Pancreas (tissue), 10 donors: Measurements from ENCODE around the gene DMBX1. TPM values are rescaled to one million over a fixed set of nuclear protein-coding genes. Genes with fewer than 3 reads are reported as not detected.

Experiments
- ATAC-seq, 4 donors: fragments of 200-7000 bp; cut with Tn5 transposase; one replicate each; pipeline versions ENCODE4 v1.8.0 to v1.9.1; 2020; ENCODE audit warnings: mild to moderate bottlenecking in 4 of 4, moderate library complexity in 4 of 4
- DNase-seq, 6 donors: peaks; one replicate each; pipeline ENCODE4 v3.0.0-alpha.2; 2020
- FAIRE-seq: peaks from 2 replicates; lab custom pipeline; 2012; peaks lifted over from hg19 to GRCh38; lab: Jason Lieb, UNC
- H3K27ac ChIP-seq, 4 donors: fragments of 200-600 bp; sonication (generic); 1 replicate in 3 of 4; 2 replicates in 1 of 4; pipeline versions ENCODE4 v1.5.0 to v1.8.0; 2020
- H3K27me3 ChIP-seq, 4 donors: fragments of 200-600 bp; one replicate each; pipeline ENCODE4 v1.8.0; 2021
- H3K36me3 ChIP-seq, 3 donors: fragments of 200-600 bp; sonication (generic) in 1 of 3; one replicate each; pipeline versions ENCODE4 v1.5.0 to v1.8.0; 2020 to 2021
- H3K4me1 ChIP-seq, 3 donors: fragments of 200-600 bp; one replicate each; pipeline ENCODE4 v1.8.0; 2021
- H3K4me3 ChIP-seq, 4 donors: fragments of 200-600 bp; sonication (generic) in 2 of 4; one replicate each; pipeline versions ENCODE4 v1.5.0 to v1.8.0; 2020 to 2021
- H3K9me3 ChIP-seq, 4 donors: fragments of 200-600 bp; one replicate each; pipeline ENCODE4 v1.8.0; 2021
- WGBS, 2 donors: extraction: QIAGEN DNeasy Blood & Tissue Kit; methylation state at CpG; one replicate each; pipeline ENCODE4 v1.1.7; 2013; 5-methylcytosine and 5-hydroxymethylcytosine counted together
- intact Hi-C, 3 donors: fragments of 100-400 bp; cut with DNase I; formaldehyde crosslinking; loops; one replicate each; pipeline versions ENCODE4 v1.11.1 to v1.14.2; 2022
- polyA plus RNA-seq, 2 donors: library from polyadenylated mRNA; stranded (reverse); fragments of 200-250 nt; gene quantifications; one replicate each; pipeline ENCODE4 v1.2.3, GENCODE V29; 2013
- total RNA-seq, 6 donors: library from RNA; stranded (reverse); fragmentation: NEBNext Ultra II Directional in 4 of 6; extraction: Animal tissue kit (Norgen Biotek cat#: 25700) in 4 of 6; gene quantifications; one replicate each; pipeline versions ENCODE4 v1.2.1 to v1.2.4, GENCODE V29; 2021 to 2023
- TF ChIP-seq, protein P1 (sequence below), 4 donors: fragments of 200-600 bp; sonication (generic) in 3 of 4; IDR thresholded peaks; one replicate each; pipeline versions ENCODE4 v1.5.0 to v1.8.0; 2021; ENCODE audit warnings: antibody characterized with exemption in 4 of 4
- donor health status: healthy with polysubstance abuse.
- donor health status: DM: no; HTN: no; CAD: no; lungs with moderate emphysema.
- donor health status: DM: no; HTN: no; CAD: no.
- donor health status: control.
- donor health status: control.
- donor health status: Bipolar disorder and iron deficiency.
- donor health status: DM: yes; HTN: yes; CAD: no.
- donor health status: DM: no; HTN: no; CAD: no.
- donor health status: DM: no; HTN: no; CAD: no.
- donor health status: DM: yes; HTN: yes; CAD: no.

Gene DMBX1
- total and polyA plus RNA-seq, 8 donors: not detected

GRCh38 chr1:46474570-46474969 lies 15.1 kb upstream of the DMBX1 start:
- Histone ChIP-seq H3K27ac (no peak overlapping the region), H3K4me1 (no peaks in the 10 kb centered on the region), H3K9me3 (no peaks in the 10 kb centered on the region), H3K36me3 (no peaks in the 10 kb centered on the region), H3K4me3 (no peak overlapping the region), H3K27me3 (no peaks in the 10 kb centered on the region)
- FAIRE-seq (no peak), ATAC-seq (no peak), DNase-seq (no peak)
- TF ChIP-seq, protein P1, sequence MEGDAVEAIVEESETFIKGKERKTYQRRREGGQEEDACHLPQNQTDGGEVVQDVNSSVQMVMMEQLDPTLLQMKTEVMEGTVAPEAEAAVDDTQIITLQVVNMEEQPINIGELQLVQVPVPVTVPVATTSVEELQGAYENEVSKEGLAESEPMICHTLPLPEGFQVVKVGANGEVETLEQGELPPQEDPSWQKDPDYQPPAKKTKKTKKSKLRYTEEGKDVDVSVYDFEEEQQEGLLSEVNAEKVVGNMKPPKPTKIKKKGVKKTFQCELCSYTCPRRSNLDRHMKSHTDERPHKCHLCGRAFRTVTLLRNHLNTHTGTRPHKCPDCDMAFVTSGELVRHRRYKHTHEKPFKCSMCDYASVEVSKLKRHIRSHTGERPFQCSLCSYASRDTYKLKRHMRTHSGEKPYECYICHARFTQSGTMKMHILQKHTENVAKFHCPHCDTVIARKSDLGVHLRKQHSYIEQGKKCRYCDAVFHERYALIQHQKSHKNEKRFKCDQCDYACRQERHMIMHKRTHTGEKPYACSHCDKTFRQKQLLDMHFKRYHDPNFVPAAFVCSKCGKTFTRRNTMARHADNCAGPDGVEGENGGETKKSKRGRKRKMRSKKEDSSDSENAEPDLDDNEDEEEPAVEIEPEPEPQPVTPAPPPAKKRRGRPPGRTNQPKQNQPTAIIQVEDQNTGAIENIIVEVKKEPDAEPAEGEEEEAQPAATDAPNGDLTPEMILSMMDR (IDR thresholded peaks at IDR 0.05): no peak
- 53 to 62% methylated on average over 20 of the region's 20 CpGs for WGBS, 2 donors
- intact Hi-C loops: no loop called here

- ATAC-seq (peak in 2 of 4 donors; percentile 7 to 15), DNase-seq (no peak), FAIRE-seq (no peak)
- intact Hi-C loops: no loop called here
- no peak overlapping the region for H3K4me3 ChIP-seq
- no peak overlapping the region for H3K27ac ChIP-seq
- H3K36me3 ChIP-seq: no peaks in the 10 kb centered on the region
- TF ChIP-seq, protein P1 (IDR thresholded peaks at IDR 0.05): no peak
- no peaks in the 10 kb centered on the region for H3K27me3 ChIP-seq
- H3K9me3 ChIP-seq: no peaks in the 10 kb centered on the region
- WGBS, 2 donors: 85 to 100% methylated on average over 2 of the region's 2 CpGs
- no peaks in the 10 kb centered on the region for H3K4me1 ChIP-seq
Observed at GRCh38 chr1:46476673-46477072, 13.0 kb upstream of the DMBX1 start.

GRCh38 chr1:46477153-46477929 lies 12.3 kb upstream of the DMBX1 start:
- H3K4me1 ChIP-seq: no peaks in the 10 kb centered on the region
- H3K36me3 ChIP-seq: no peaks in the 10 kb centered on the region
- no peak overlapping the region for H3K27ac ChIP-seq
- no peaks in the 10 kb centered on the region for H3K9me3 ChIP-seq
- H3K27me3 ChIP-seq: no peaks in the 10 kb centered on the region
- WGBS, 2 donors: 31 to 32% methylated on average over 11 of the region's 11 CpGs
- TF ChIP-seq, protein P1 (IDR thresholded peaks at IDR 0.05): peak; percentile 85 to 94 (median 93)
- no peak for FAIRE-seq
- peak in 5 of 6 donors; percentile 53 to 90 (median 74) for DNase-seq
- intact Hi-C loops: no loop called here
- peak; percentile 73 to 99 (median 94) for ATAC-seq
- no peak overlapping the region for H3K4me3 ChIP-seq

GRCh38 chr1:46478721-46479485 lies 10.7 kb upstream of the DMBX1 start:
- H3K27me3 ChIP-seq: no peaks in the 10 kb centered on the region
- 66 to 71% methylated on average over 8 of the region's 8 CpGs for WGBS, 2 donors
- no peak overlapping the region for H3K27ac ChIP-seq
- DNase-seq: no peak
- no peak overlapping the region for H3K4me3 ChIP-seq
- intact Hi-C loops: loop anchor here in 1 of 3 donors (2.0 kb wide), 1 partner anchor 50 kb away; no protein-coding TSS in a partner anchor
- FAIRE-seq: no peak
- TF ChIP-seq, protein P1 (IDR thresholded peaks at IDR 0.05): no peak
- H3K4me1 ChIP-seq: no peaks in the 10 kb centered on the region
- no peaks in the 10 kb centered on the region for H3K9me3 ChIP-seq
- H3K36me3 ChIP-seq: no peaks in the 10 kb centered on the region
- ATAC-seq: no peak
